NCI-H187 treated with DMSO at 0.1 percent for 48 hours (cell line): ENCODE results near the gene SOX6.
"Not testable (repeated sequence)": the region's sequence is repeated elsewhere in the genome, so short reads cannot be mapped to it uniquely, and the experiment has no call there.

Experiments used
- DNase-seq: peaks from one replicate; lab custom pipeline; 2025; lab: John Stamatoyannopoulos, UW

The SOX6 gene

GRCh38 chr11:16093889-16094653 is 262.3 kb downstream of the SOX6 start:
- DNase-seq, result no peak

- DNase-seq, result no peak
Measured at GRCh38 chr11:16091862-16092261, 264.5 kb downstream of the SOX6 start.

GRCh38 chr11:16089481-16089880 is 266.9 kb downstream of the SOX6 start:
- no peak for DNase-seq

- no peak for DNase-seq
Measured at GRCh38 chr11:16088774-16089173, 267.6 kb downstream of the SOX6 start.

GRCh38 chr11:16087886-16088285 is 268.5 kb downstream of the SOX6 start:
- DNase-seq, result no peak

- no peak for DNase-seq
Measured at GRCh38 chr11:16086229-16086819, 270.0 kb downstream of the SOX6 start.

GRCh38 chr11:16082095-16083055 is 274.0 kb downstream of the SOX6 start:
- DNase-seq, result no peak

GRCh38 chr11:16081382-16082094 is 274.8 kb downstream of the SOX6 start:
- DNase-seq, result no peak

- no peak for DNase-seq
Measured at GRCh38 chr11:16080688-16081381, 275.5 kb downstream of the SOX6 start.

GRCh38 chr11:16078936-16079335 is 277.4 kb downstream of the SOX6 start:
- no peak for DNase-seq

- no peak for DNase-seq
Measured at GRCh38 chr11:16070573-16070972, 285.8 kb downstream of the SOX6 start.

- not testable (repeated sequence) for DNase-seq
Measured at GRCh38 chr11:16067268-16067667, 289.1 kb downstream of the SOX6 start.

GRCh38 chr11:16059332-16059731 is 297.0 kb downstream of the SOX6 start:
- no peak for DNase-seq

- DNase-seq, result no peak
Measured at GRCh38 chr11:16058671-16059070, 297.7 kb downstream of the SOX6 start.

GRCh38 chr11:16052750-16053149 is 303.6 kb downstream of the SOX6 start:
- no peak for DNase-seq

GRCh38 chr11:16049611-16050010 is 306.7 kb downstream of the SOX6 start:
- no peak for DNase-seq

- DNase-seq, result no peak
Measured at GRCh38 chr11:16047073-16047472, 309.3 kb downstream of the SOX6 start.

- DNase-seq, result no peak
Measured at GRCh38 chr11:16043617-16044016, 312.7 kb downstream of the SOX6 start.

GRCh38 chr11:16041207-16041606 is 315.1 kb downstream of the SOX6 start:
- DNase-seq, result no peak

- DNase-seq, result no peak
Measured at GRCh38 chr11:16040151-16040550, 316.2 kb downstream of the SOX6 start.

GRCh38 chr11:16037179-16037578 is 319.2 kb downstream of the SOX6 start:
- no peak for DNase-seq
